ENCODE results near the gene NCAM1. TPM values are rescaled to one million over a fixed set of nuclear protein-coding genes. Genes with fewer than 3 reads are reported as not detected.

The NCAM1 gene
- total and polyA plus RNA-seq, 10 donors = 0.41 to 13.2 (median 7.1) TPM

DNA sequence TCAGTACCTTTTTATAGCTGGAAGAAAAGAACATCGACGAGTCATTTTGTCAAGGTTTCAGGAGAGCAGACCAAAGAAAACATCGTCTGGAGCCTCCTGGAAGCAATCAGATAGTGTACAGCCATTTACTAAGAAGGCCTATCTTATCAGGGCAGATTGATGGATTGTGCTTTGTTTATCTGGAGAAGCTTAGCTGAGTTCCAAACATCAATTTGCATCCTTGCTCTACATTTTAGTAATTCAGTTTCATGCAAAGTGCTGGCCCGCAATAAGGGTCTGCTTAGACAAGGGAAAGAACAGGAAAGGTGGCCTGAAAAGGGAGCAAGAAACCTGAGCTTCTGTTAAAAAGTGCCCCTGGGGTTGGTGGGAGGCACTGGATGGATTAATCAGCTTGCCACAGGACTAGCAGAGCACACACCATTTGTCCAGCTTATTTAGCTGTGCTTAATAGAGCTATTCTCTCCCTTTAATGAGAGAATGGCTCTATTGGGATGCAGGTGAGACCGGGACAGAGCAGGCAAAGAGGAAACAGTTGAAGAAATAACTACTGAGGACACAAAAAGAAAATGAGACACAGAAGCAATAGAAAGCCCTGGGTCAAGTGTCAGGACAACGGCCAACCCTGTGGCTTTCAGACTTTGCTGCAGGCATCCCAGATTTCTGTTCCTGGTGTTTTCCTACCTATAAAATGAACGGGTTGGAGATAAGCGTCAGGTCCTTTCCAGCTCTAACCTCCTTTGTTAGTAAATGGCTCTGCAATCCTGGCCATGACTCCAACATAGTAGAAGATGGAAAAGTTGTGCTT, 231.1 kb downstream of the NCAM1 start:
- Histone ChIP-seq H3K4me3 (no peak overlapping the region), H3K36me3 (no peaks in the 10 kb centered on the region), H3K27ac (no peak overlapping the region), H3K9me3 (no peaks in the 10 kb centered on the region), H3K27me3 (replicated peaks in 1 of 7) (no peaks in the 10 kb centered on the region), H3K4me1 (peaks cover 0 to 16% (median 0%) of the 10 kb centered on the region in 6 donors)
- WGBS, 5 donors = 54 to 66% (median 60%) methylated on average over 8 of the region's 8 CpGs
- intact Hi-C loops (cut with DNase I; ENCODE audit: low total_unique reads) = no loop called here
- no peak for TF ChIP-seq POLR2AphosphoS5 (IDR thresholded peaks at IDR 0.05)
- no peak for TF ChIP-seq POLR2A (IDR thresholded peaks at IDR 0.05)
- TF ChIP-seq, protein P1, sequence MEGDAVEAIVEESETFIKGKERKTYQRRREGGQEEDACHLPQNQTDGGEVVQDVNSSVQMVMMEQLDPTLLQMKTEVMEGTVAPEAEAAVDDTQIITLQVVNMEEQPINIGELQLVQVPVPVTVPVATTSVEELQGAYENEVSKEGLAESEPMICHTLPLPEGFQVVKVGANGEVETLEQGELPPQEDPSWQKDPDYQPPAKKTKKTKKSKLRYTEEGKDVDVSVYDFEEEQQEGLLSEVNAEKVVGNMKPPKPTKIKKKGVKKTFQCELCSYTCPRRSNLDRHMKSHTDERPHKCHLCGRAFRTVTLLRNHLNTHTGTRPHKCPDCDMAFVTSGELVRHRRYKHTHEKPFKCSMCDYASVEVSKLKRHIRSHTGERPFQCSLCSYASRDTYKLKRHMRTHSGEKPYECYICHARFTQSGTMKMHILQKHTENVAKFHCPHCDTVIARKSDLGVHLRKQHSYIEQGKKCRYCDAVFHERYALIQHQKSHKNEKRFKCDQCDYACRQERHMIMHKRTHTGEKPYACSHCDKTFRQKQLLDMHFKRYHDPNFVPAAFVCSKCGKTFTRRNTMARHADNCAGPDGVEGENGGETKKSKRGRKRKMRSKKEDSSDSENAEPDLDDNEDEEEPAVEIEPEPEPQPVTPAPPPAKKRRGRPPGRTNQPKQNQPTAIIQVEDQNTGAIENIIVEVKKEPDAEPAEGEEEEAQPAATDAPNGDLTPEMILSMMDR (IDR thresholded peaks at IDR 0.05 in 8 of 11, conservative IDR thresholded peaks at IDR 0.05 in 3 of 11) = no peak
- no peak for DNase-seq

DNA sequence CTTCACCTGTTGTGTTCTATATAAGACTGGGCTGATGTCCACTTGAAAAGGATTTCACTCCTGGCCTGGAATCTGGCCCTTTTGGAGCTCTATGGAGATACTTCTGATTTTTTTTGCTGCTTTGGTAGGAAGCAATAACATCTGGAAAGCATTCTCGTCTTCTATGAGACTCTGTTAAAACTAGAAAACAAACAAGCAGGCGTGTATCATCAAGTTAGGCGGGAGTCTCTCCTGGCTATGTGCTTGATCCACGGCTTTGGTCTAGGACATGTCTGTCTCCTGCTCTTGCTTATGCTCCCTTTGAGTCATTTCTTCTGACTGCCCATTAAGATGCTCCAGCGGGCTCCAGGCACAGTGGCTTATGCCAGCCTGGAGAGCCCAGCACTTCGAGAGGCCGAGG, 231.8 kb downstream of the NCAM1 start:
- no peaks in the 10 kb centered on the region for H3K27me3 ChIP-seq (replicated peaks in 1 of 7)
- H3K4me1 ChIP-seq = peaks cover 0 to 12% (median 0%) of the 10 kb centered on the region in 6 donors
- TF ChIP-seq POLR2A (IDR thresholded peaks at IDR 0.05) = no peak
- TF ChIP-seq POLR2AphosphoS5 (IDR thresholded peaks at IDR 0.05) = no peak
- TF ChIP-seq, protein P1 (IDR thresholded peaks at IDR 0.05 in 8 of 11, conservative IDR thresholded peaks at IDR 0.05 in 3 of 11) = no peak
- no peak overlapping the region for H3K27ac ChIP-seq
- intact Hi-C loops (cut with DNase I; ENCODE audit: low total_unique reads) = no loop called here
- no peaks in the 10 kb centered on the region for H3K9me3 ChIP-seq
- H3K36me3 ChIP-seq = no peaks in the 10 kb centered on the region
- WGBS, 5 donors = 65 to 94% (median 86%) methylated on average over 7 of the region's 7 CpGs
- no peak overlapping the region for H3K4me3 ChIP-seq
- no peak for DNase-seq

DNA sequence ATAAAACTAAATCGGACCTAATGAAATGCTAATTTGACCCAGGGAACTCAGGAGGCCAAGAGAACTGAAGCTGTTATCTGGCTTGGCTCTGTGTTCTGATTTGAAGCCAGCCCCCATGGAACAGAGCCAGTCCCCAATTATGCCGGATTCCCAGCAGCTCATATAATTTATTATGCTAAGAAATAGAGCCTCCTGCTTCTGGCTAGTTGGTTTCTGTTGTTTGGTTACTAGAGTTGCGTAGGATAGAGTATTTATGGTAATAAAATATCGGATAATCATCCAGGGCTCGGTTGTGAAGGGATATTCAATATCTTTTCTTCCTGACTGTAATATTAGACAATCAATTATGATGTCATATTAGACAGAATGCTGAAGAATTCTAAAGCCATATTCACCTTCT, 232.7 kb downstream of the NCAM1 start:
- H3K27me3 ChIP-seq (replicated peaks in 1 of 7) = no peaks in the 10 kb centered on the region
- peaks cover 0 to 5% (median 0%) of the 10 kb centered on the region in 6 donors for H3K4me1 ChIP-seq
- WGBS, 5 donors = 58 to 78% (median 62%) methylated on average over 5 of the region's 5 CpGs

DNA sequence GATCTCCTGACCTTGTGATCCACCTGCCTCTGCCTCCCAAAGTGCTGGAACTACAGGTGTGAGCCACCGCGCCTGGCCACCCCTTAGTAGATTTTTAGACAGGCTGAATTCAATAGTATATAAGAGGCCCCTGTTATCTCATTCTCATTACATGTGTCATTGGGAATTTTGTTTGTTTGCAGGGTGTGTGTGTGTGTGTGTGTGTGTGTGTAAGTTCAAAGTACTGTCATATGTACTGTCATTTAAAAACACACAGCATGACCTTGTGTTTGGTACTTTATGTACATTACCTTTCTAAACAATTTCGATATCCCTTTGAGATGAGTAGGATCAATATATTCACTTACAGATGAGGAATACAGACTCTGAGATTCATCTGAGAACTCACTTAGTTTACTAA, 234.5 kb downstream of the NCAM1 start:
- H3K27me3 ChIP-seq (replicated peaks in 1 of 7) = peaks cover 0 to 8% (median 0%) of the 10 kb centered on the region in 7 donors
- H3K9me3 ChIP-seq = no peaks in the 10 kb centered on the region
- intact Hi-C loops (cut with DNase I; ENCODE audit: low total_unique reads) = no loop called here
- 90 to 98% (median 93%) methylated on average over 3 of the region's 3 CpGs for WGBS, 5 donors
- no peaks in the 10 kb centered on the region for H3K36me3 ChIP-seq
- no peak for DNase-seq
- TF ChIP-seq POLR2A (IDR thresholded peaks at IDR 0.05) (no peak), POLR2AphosphoS5 (IDR thresholded peaks at IDR 0.05) (no peak)
- TF ChIP-seq, protein P1 (IDR thresholded peaks at IDR 0.05 in 8 of 11, conservative IDR thresholded peaks at IDR 0.05 in 3 of 11) = no peak
- no peak overlapping the region for H3K27ac ChIP-seq
- no peak overlapping the region for H3K4me3 ChIP-seq
- no peaks in the 10 kb centered on the region for H3K4me1 ChIP-seq

More for the DNA sequence above, 232.7 kb downstream of the NCAM1 start:
- no peak for DNase-seq
- Histone ChIP-seq H3K9me3 (no peaks in the 10 kb centered on the region), H3K4me3 (no peak overlapping the region), H3K27ac (no peak overlapping the region), H3K36me3 (no peaks in the 10 kb centered on the region)
- TF ChIP-seq, protein P1 (IDR thresholded peaks at IDR 0.05 in 8 of 11, conservative IDR thresholded peaks at IDR 0.05 in 3 of 11) = no peak
- TF ChIP-seq POLR2AphosphoS5 (IDR thresholded peaks at IDR 0.05) = no peak
- TF ChIP-seq POLR2A (IDR thresholded peaks at IDR 0.05) = no peak
- intact Hi-C loops (cut with DNase I; ENCODE audit: low total_unique reads) = no loop called here

All from spleen (tissue), 11 donors.